ENCODE results near the gene TICAM1.
"Not testable (repeated sequence)": the region's sequence is repeated elsewhere in the genome, so short reads cannot be mapped to it uniquely, and the experiment has no call there.

TICAM1 gene

DNA sequence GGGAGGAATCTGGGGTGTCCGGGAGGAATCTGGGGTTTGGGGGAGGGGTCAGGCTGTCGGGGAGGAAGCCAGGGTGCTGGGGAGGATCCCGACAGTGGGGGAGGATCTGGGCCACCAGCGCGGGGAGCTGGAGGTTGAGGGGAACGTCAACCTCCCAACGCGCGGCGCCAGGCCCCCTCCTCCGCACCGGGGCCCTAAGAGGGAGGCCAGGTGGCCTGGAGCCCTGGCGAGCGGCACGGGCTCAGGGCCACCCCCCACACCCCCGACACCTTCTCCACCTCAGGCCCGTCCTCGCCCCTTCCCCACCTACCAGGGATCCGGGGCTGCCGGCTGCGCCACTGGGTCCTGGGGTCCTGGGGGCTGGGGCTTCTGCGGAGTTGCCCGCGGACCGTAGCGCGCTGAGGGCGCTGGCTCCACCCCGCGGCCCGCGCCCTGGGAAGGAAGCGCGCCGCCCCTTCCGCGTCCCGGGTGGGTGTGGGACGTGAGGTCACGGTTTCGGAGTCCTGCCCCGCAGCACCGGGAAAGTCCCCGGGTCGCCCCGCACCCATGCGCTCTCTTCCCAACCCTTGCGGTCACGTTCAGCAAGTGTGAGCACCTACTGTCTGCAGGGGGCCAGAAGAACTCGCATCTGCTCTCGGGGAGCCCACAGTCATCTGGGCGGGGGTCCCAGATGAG lies at the start of gene TICAM1:
Gene TICAM1, minus strand, starts transcription at position 409 of the 675 bp plus-strand sequence. CDS start 13,335 bp downstream, outside the sequence.
- in situ Hi-C loops (cut with MboI; ENCODE audit: low sequenced_read_pairs), result no loop called here

DNA sequence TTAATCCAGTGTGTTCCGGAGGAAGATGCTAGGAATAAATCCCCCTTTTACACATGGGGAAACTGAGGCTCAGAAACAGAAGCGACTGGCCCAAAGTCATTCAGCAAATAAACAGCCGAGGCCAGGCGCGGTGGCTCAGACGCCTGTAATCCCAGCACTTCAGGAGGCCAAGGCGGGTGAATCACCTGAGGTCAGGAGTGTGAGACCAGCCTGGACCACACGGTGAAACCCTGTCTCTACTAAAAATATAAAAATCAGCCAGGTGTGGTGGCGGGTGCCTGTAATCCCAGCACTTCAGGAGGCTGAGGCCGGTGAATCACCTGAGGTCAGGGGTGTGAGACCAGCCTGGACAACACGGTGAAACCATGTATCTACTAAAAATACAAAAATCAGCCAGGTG lies 47.5 kb upstream of the TICAM1 start:
- in situ Hi-C loops (cut with MboI; ENCODE audit: low sequenced_read_pairs), result no loop called here

DNA sequence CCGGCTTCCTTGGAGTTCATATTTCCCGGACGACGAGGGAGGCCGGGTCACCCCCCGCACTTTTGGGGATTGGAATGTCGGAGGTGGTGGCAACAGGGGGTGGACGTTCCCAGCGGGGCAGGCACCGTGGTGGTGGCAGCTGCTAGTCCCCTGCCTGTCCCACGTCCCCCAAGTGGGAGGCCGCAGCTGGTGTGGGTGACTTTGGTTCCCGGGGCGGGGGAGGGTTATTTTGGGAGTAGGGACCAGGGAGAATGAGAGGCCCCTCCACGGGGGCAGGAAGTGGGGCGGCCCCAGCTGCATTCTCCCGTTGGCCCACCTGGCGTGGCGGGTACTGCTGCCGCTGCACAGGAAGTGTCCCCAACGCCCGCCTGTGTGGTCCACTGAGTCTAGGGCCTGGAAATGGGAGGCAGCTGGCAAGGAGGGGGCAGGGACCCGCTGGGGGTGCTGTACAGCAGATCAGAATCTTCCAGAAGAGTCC lies 47.0 kb upstream of the TICAM1 start:
- in situ Hi-C loops (cut with MboI; ENCODE audit: low sequenced_read_pairs), result no loop called here

DNA sequence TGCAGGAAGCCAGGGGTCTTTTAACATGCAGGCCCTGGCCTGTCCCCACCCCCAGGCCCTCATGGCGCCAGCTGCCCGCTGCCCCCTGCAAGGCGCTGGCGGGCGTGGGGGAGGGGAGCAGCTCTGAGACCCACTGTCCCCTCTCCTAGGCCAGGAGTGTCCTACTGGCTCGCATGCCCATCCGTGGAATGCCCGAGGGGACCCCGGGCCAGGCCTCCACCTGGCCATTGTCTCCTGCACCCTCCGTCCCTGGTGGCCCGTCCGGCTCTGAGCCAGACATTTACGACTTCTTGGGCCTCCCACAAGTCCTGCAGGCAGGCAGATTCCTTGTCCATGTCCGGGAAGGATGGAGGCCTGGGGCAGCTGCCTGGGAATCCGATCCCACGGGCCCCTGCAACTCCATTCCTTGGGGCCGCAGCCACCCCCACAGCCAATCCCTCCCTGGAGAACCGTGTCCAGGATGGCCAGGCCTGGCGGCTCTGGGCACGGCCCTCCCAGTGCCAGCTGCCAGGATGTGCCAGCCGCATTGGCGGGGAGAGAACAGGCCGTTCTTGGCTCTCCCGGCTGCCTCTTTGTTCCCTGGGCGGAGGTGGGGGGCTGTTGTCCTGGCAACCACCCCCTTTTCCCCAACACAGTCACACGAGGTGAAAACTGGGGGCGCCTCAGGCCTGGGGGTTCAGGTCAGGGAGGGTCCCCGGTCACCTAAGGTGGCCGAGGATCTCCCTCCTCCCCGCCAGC lies 46.4 kb upstream of the TICAM1 start:
- in situ Hi-C loops (cut with MboI; ENCODE audit: low sequenced_read_pairs), result no loop called here

DNA sequence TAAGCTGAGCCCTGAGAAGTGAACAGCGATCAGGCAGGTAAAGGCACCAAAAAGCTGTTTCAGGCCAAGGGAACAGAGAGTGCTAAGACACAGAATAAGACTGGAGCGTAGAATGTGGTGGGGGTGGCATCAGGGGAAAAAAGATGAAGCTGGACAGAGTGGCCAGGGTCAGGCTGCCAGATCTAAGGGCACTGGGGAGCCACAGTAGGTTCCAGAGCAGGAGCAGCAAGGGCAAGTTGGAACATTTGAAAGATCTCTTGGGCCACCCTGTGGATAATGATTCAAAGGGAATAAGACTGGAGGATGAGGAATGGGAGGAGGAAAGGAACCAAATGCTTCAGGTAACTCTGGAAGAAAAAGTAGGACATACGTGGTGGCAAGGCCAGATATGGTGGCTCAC lies 42.4 kb upstream of the TICAM1 start:
- in situ Hi-C loops (cut with MboI; ENCODE audit: low sequenced_read_pairs), result no loop called here

DNA sequence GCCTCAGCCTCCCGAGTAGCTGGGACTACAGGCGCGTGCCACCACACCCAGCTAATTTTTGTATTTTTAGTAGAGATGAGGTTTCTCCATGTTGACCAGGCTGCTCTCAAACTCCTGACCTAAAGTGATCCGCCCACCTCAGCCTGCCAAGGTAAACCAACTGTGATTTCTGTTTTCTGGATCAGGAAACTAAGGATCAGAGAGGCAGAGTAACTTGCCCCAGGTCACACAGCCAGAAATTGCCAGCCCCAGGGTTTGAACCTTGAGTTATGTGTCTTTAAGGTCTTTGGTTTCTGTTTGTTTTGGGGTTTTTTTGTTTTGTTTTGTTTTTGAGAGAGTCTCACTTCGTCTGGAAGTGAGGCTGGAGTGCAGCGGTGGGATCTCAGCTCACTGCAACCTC lies 40.2 kb upstream of the TICAM1 start:
- in situ Hi-C loops (cut with MboI; ENCODE audit: low sequenced_read_pairs), result no loop called here

DNA sequence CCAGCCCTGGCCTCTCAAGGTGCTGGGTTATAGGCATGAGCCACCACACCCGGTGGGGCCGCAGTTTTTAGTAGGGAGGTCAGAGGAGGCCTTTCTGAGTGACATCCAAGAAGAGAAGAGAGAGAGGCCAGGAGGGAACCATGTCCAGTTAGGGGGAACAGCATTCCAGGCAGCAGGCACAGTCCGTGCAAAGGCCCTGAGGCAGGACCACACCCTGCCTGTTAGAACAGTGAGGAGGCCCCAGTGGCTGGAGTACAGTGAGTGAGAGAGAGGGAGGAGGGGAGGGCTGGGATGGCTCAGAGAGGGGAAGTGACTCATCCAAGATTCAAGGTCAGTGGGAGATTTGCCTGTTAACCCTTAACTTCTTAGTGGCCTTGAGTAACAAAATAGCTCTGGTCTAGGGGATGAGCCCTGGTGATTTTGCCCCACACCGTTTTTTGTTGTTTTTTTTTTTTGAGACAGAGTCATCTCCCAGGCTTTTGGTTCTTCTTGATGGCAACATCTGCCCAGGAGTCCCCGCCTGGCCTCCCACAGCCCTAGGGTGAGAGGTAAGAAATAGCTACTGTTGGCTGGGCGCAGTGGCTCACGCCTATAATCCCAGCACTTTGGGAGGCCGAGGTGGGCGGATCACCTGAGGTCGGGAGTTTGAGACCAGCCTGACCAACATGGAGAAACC lies 38.7 kb upstream of the TICAM1 start:
- in situ Hi-C loops (cut with MboI; ENCODE audit: low sequenced_read_pairs), result no loop called here

DNA sequence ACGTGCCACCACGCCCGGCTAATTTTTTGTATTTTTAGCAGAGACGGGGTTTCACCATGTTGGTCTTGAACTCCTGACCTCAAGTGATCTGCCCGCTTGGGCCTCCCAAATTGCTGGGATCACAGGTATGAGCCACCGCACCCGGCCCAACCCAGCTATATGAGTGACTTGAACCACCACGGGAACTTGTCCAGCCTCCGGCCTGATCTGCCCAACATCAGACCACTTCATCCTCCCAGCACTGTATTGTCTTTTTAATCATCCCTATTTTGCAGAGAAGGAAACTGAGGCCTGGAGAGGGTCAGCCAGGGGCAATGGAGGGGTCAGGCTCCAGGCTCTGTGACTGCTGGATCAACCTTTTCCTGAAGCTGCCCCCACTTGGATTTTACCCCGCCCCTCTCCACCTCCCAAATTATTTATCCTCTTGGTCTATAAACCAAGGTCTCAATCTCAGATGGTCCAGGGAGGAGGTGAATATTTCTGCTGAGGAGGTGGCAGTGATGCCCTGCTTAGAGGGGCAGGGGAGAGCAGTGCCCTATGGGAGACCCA lies 36.8 kb upstream of the TICAM1 start:
- in situ Hi-C loops (cut with MboI; ENCODE audit: low sequenced_read_pairs), result no loop called here

DNA sequence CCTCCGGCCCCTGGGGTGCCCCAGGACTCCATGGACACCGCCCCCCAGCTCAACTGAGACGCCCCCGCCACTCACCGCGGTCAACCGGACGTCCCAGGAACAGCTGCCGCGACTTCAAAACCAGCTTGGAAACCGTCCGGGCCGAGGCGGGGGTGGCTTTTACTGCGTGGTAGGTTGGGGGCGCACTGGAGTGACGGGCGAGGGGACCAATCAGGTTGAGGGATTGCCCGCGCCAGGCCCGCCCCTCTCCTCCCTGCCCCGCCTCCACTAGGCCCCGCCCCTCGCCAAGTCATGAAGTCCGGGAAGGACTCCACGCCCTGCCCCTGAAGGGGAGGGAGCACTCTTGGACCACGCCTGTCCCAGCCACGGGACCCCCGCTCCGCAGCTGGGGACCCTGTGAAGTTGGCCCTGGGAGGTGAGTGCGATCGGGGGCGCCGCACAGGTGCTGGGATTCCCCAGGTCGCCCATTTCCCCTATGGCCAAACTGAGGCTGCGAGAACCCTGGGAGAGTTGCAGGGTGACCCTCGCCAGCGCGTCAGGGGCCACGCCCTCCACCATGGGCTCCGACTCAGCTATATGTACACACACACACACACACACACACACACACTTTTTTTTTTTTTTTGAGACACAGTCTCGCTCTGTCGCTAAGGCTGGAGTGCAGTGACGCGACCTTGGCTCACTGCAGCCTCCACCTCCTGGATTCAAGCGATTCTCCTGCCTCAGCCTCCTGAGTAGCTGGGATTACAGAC lies 36.2 kb upstream of the TICAM1 start, which contains the start of gene PLIN3:
Gene PLIN3, minus strand, starts transcription at position 134 of the 752 bp plus-strand sequence. CDS start 6,273 bp downstream, outside the sequence.
- in situ Hi-C loops (cut with MboI; ENCODE audit: low sequenced_read_pairs), result no loop called here

DNA sequence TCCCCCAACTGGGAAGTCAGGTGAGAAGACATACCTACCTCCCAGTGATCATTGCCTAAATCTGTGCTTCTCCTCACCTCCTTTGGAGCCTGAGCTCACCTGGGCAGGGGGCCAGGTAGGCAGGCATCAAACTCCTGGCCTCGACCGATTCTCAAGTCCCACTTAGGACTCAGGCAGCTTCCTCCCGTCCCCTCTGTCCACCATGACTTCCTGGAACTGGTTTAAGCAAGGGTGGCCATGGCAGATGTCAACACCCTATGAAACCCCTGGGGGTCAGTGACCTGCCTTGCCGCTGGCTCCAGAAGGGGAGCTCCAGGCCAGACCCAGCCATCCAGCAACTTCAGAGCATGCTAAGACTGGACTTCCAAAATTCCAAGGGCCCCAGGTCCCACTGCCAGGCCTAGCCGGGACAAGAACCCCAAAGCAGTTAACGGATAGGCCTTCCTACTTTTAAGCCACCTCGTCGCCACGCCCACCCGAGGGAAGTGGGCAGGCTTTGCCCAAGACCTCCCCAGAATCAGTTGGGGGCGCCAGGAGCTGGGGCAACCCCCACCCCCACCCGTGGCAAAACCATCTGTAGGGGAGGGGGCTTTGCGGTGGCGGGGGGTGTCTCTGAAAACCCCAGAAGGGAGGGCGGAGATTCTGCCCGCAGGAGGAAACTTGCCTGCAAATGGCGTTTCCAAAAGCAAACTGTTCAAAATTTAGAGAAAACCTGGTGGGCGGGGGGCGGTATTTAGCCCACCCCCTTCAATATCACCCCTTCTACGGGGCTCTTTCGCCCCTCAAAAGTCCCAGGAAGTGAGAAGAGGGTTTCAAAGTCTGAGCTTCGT lies 35.3 kb upstream of the TICAM1 start:
- in situ Hi-C loops (cut with MboI; ENCODE audit: low sequenced_read_pairs), result no loop called here

DNA sequence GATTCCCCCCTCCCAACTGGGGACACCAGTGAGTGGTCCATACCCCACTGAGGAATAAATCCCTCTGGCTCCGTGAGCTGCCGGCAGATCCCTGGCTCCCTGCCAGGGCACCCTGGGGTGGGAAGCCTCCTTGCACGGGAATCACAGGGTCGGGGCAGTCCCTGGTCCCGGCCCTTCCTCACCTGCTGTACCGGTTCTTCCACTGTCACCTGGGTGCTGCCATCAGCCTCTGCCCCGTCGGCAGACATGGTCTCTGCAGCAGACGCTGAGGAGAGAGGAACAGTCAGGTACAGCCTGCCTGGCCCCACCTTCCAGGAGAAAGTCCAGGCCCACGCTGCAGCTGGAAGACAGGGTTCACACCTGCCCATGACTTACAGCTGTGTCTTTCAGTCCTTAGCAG lies 29.6 kb upstream of the TICAM1 start:
- in situ Hi-C loops (cut with MboI; ENCODE audit: low sequenced_read_pairs), result no loop called here

DNA sequence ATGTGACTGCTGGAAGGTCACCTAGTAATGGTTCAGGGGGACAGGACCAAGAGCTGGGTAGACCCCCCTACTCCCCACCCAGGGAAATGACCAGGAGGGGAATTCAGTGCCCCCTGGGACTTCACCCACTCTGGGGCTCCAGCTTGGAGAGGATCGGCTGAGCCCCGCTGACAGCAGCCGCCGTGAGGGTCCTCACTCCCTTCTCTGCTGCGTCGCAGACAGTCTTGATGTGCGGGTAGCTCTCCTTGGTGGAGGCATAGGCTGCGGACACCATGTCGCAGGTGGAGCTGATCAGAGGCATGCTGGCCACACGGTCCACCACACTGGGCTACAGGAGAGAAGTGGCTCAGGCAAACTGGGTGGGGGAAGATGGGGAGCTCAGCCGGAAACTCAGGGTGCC lies 28.2 kb upstream of the TICAM1 start:
- in situ Hi-C loops (cut with MboI; ENCODE audit: low sequenced_read_pairs), result no loop called here

DNA sequence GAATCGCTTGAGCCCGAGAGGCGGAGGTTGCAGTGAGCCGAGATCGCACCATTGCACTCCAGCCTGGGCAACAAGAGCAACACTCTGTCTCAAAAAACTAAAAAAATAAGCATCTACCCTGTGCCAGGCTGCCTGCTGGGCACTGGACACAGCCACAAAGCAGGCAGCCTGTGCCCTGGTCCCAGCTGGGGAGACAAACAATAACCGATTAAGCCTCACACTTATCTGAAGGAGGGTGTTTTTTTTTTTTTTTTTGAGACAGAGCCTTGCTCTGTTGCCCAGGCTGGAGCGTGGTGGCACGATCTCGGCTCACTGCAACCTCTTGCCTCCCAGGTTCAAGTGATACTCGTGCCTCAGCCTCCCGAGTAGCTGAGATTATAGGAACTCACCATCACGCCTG lies 25.0 kb upstream of the TICAM1 start:
- in situ Hi-C loops (cut with MboI; ENCODE audit: low sequenced_read_pairs), result not testable (repeated sequence)

DNA sequence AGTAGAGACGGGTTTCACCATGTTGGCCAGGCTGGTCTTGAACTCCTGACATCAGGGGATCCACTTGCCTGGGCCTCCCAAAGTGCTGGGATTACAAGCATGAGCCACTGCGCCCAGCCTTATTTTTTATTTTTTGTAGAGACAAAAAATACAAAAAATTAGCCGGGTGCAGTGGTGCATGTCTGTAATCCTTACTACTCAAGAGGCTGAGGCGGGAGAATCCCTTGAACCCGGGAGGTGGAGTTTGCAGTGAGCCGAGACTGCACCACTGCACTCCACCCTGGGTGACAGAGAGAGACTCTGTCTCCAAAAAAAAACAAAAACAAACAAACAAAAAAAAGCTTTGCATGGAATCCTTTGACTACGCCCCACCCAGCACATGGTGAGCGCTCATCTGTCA lies 22.0 kb upstream of the TICAM1 start:
- in situ Hi-C loops (cut with MboI; ENCODE audit: low sequenced_read_pairs), result not testable (repeated sequence)

DNA sequence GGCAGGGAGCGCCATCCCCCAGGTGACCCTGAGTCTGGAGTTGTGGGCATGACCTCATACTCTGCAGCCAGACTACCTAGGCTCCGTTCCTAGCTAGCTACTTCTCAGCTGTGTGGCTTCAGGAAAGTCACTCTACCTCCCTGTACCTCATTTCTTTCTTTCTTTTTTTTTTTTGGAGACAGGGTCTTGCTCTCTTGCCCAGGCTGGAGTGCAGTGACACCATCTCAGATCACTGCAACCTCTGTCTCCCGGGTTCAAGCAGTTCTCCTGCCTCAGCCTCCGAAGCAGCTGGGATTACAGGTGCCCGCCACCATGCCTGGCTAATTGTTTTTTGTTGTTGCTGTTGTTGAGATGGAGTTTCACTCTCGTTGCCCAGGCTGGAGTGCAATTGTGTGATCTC lies 21.0 kb upstream of the TICAM1 start:
- in situ Hi-C loops (cut with MboI; ENCODE audit: low sequenced_read_pairs), result no loop called here

DNA sequence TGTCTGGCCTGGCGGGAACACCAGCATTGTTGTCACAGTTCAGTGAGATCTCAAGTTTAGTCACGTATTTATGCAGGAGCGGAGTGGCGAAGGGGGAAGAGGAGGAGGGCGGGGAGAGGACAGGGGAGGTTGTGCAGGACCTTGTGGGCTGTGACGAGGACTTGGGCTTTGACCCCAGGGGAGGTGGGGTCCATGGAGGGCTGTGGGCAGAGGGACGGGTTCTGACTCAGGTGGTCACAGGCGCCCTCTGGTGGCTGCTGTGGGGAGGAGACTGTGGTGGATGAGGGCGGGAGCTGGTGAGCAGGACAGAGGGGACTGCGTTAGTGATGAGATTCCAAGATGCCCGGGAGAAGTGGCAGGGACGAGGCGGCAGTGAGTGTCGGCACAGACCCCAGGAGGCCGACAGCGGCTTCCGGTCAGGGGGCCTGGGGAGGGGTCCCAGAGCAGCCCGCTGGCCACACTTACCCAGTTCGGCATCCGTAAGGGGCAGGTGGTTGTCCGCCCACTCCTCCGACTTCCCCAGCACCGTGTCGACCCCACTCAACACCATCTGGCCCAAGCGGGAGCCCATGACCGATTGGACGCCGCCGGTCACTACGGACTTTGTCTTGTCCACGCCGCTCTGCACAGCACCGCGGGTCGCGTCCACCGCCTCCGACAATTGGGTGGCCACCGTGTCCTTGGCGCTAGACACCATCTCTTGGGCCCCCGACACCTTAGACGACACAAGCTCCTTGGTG lies 20.2 kb upstream of the TICAM1 start:
- in situ Hi-C loops (cut with MboI; ENCODE audit: low sequenced_read_pairs), result no loop called here

DNA sequence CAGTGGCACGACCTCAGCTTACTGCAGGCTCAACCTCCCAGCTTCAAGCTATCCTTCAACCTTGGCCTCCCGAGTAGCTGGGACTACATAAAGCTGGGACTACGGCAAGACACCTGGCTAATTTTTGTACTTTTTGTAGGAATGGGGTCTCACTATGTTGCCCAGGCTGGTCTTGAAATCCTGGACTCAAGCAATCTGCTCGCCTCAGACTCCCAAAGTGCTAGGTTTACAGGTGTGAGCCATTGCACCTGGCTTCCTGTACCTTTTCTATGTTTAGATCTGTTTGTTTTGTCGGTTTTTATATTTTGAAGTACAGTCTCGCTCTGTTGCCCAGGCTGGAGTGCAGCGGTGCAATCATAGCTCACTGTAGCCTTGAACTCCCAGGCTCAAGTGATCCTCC lies 17.5 kb upstream of the TICAM1 start:
- in situ Hi-C loops (cut with MboI; ENCODE audit: low sequenced_read_pairs), result no loop called here

DNA sequence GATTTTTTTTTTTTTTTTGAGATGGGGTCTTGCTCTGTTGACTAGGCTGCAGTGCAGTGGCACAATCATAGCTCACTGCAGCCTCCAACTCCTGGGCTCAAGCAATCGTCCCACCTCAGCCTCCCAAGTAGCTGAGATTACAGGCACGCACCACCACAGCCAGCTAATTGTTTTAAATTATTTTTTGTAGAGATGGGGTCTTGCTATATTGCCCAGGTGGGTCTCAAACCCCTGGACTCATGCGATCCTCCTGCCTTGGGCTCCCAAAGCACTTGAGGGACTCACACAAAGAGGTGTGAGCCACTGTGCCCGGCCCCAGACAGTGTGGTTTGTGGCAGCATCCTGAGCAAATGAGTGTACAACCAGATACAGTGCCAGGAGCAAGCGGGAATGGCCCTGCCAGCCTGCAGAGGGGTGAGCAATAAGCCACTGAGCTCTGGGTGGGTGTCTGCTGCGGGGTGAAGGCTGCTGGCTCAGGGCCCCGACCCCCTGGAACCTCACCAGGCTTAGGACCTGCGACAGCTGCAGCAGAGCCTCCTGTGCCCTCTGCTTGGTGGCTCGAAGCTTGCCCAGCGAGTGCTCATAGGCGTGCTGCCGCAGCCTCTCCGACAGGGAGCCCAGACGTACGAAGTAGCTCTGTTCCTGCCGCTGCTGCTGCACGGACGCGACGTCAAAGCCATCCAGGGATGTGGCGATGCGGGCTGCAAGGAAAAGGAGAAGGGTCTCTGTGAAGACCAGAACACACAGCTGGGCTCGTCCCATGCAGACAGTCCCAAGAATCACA lies 15.9 kb upstream of the TICAM1 start:
- in situ Hi-C loops (cut with MboI; ENCODE audit: low sequenced_read_pairs), result no loop called here
